Measurements from ENCODE around the gene TNIP2. TPM values are rescaled to one million over a fixed set of nuclear protein-coding genes. Genes with fewer than 3 reads are reported as not detected.
"Not testable (repeated sequence)": the region's sequence is repeated elsewhere in the genome, so short reads cannot be mapped to it uniquely, and the experiment has no call there.

Gene TNIP2
- total RNA-seq, 4 donors from 2014 or later = 21.8 to 36.0 (median 30.8) TPM

DNA sequence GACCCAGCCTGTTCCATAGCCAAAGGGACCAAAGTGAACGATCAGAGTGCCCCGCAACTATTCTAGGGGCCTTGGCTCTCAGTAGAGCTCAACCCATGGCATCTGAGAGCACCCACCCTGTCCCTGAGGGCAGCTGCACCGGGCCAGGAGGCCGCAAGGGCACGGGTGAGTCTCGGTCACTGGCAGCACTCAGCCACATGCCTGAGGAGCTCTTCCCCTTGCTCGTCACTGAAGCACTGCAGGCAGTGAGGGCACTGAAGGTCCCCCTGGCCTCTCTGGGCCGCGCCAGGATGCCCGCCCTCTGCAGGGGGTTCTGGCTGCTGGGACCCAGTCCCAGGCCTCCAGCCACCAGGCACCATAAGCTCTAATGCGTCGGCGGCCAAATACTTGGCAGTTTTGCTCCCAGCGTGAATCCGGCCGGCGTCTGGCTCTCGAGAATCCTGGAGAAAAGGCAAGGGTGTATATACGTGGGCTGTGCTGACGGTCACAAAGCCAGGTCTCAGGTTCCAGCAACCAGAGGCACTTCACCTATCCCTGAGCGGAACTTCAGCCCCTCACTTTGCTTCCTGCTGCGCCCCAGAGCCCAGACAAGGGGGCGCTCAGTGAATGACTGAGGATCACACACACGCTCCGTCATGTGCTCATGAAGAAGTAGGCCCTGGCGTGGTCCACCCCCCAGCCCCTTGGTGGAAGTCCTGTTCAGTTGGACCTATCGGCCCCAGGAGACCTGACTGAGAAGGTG lies 13.9 kb downstream of the TNIP2 start:
- no peak overlapping the region for H3K27ac ChIP-seq
- no peak for TF ChIP-seq EP300 (IDR thresholded peaks at IDR 0.05)
- TF ChIP-seq POLR2AphosphoS5 (IDR thresholded peaks at IDR 0.05) = no peak
- no peak overlapping the region for H3K4me3 ChIP-seq
- no peak for DNase-seq (ENCODE audit: low spot score in 2 of 2)
- 94% methylated on average over 13 of the region's 27 CpGs for WGBS
- peaks cover 62% of the 10 kb centered on the region for H3K36me3 ChIP-seq
- H3K4me1 ChIP-seq = peaks cover 23% of the 10 kb centered on the region
- H3K9me3 ChIP-seq = no peaks in the 10 kb centered on the region
- no peaks in the 10 kb centered on the region for H3K27me3 ChIP-seq

DNA sequence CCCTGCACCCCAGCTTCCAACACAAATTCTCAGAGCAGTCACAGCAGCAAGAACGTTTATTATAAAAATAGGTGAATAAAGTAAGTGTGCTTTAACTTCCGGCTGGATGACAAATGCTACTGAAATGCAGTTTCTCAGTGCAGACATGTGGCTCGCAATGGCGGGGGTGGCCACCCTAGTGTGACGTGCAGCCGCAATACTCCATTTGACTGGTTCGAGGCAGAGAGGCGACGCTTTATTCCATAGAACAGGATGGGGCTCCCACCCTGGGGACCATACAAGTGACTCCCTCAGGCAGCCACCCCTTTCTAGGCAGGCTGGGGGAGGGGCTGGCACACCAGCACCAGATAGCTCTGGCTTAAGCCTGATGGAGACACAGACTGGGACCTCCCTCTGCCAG lies 14.5 kb downstream of the TNIP2 start:
- WGBS = 87% methylated on average over 9 of the region's 9 CpGs
- H3K9me3 ChIP-seq = peaks cover under 1% of the 10 kb centered on the region
- peaks cover 55% of the 10 kb centered on the region for H3K36me3 ChIP-seq
- H3K27me3 ChIP-seq = no peaks in the 10 kb centered on the region
- no peak overlapping the region for H3K4me3 ChIP-seq
- no peak for TF ChIP-seq POLR2A (IDR thresholded peaks at IDR 0.05)
- no peak for DNase-seq (ENCODE audit: low spot score in 2 of 2)
- no peak overlapping the region for H3K27ac ChIP-seq
- peaks cover 19% of the 10 kb centered on the region for H3K4me1 ChIP-seq

DNA sequence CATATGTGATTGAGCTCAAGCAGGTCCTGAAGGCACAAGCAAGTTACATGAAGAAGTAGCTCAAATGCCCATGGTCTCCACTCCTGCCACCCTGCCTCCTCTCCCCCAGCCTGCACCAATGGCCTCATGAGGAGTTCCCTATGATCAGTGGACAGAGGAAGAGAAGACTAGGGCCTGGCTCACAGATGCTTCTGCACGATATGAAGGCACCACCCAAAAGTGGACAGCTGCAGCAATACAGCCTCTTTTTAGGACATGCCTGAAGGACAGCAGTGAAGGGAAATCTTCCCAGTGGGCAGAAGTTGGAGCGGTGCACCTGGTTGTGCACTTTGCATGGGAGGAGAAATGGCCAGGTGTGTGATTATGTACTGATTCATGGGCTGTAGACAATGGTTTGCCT lies 17.8 kb downstream of the TNIP2 start:
- 94% methylated on average over 2 of the region's 2 CpGs for WGBS
- not testable (repeated sequence) for H3K4me1 ChIP-seq, H3K4me3 ChIP-seq

DNA sequence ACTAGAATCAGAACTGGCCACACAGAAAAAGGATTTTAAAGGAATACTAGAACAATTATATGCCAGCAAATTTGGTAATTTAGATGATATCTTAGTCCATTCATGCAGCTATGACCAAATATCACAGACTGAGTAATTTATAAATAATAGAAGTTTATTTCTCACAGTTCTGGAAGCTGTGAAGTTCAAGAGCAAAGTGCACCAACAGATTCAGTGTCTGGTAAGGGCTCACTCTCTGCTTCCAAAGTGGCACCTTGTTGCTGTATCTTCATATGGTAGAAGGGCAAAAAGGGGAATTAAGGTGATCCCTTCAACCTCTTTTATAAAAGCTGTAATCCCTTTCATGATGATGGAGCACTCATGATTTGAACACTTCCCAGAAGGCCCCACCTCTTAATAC lies 20.3 kb downstream of the TNIP2 start:
- H3K36me3 ChIP-seq = peaks cover 26% of the 10 kb centered on the region
- no peak for DNase-seq (ENCODE audit: low spot score in 2 of 2)
- TF ChIP-seq POLR2A (IDR thresholded peaks at IDR 0.05) = no peak
- no peak for TF ChIP-seq EP300 (IDR thresholded peaks at IDR 0.05)
- TF ChIP-seq POLR2AphosphoS5 (IDR thresholded peaks at IDR 0.05) = no peak
- TF ChIP-seq, protein P1, sequence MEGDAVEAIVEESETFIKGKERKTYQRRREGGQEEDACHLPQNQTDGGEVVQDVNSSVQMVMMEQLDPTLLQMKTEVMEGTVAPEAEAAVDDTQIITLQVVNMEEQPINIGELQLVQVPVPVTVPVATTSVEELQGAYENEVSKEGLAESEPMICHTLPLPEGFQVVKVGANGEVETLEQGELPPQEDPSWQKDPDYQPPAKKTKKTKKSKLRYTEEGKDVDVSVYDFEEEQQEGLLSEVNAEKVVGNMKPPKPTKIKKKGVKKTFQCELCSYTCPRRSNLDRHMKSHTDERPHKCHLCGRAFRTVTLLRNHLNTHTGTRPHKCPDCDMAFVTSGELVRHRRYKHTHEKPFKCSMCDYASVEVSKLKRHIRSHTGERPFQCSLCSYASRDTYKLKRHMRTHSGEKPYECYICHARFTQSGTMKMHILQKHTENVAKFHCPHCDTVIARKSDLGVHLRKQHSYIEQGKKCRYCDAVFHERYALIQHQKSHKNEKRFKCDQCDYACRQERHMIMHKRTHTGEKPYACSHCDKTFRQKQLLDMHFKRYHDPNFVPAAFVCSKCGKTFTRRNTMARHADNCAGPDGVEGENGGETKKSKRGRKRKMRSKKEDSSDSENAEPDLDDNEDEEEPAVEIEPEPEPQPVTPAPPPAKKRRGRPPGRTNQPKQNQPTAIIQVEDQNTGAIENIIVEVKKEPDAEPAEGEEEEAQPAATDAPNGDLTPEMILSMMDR (IDR thresholded peaks at IDR 0.05) = no peak
- no peaks in the 10 kb centered on the region for H3K4me1 ChIP-seq
- no peak overlapping the region for H3K4me3 ChIP-seq
- no peak overlapping the region for H3K27ac ChIP-seq
- no peaks in the 10 kb centered on the region for H3K27me3 ChIP-seq
- H3K9me3 ChIP-seq = peaks cover 8% of the 10 kb centered on the region

More for the DNA sequence above, 17.8 kb downstream of the TNIP2 start:
- H3K36me3 ChIP-seq = peaks cover 27% of the 10 kb centered on the region
- H3K27me3 ChIP-seq; DNase-seq (ENCODE audit: low spot score in 2 of 2); H3K27ac ChIP-seq; H3K9me3 ChIP-seq: not testable (repeated sequence)

DNA sequence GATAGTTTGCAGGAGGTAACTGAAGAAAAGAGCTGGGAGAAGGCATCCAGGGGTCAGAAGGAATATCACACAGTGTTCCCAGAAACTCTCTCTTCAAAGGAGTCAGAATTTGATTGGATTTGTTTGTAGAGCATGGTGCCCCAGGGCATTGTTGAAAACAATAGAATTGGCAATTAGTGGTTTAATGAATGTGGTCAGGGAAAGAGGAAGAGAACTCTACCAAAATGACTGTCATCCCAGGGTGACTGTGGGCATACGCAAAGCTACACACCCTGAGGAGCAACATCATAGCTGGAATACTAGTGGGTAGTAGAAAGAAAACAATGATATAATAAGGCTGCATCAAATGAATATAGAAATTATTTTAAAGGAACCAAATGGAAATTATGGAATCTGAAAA lies 21.5 kb downstream of the TNIP2 start:
- Histone ChIP-seq H3K27ac (no peak overlapping the region), H3K27me3 (no peaks in the 10 kb centered on the region), H3K36me3 (peaks cover 29% of the 10 kb centered on the region), H3K9me3 (peaks cover 8% of the 10 kb centered on the region), H3K4me3 (no peak overlapping the region), H3K4me1 (no peaks in the 10 kb centered on the region)
- 76% methylated on average over 1 of the region's 1 CpG for WGBS
- no peak for TF ChIP-seq POLR2A (IDR thresholded peaks at IDR 0.05)
- TF ChIP-seq, protein P1 (IDR thresholded peaks at IDR 0.05) = no peak
- no peak for TF ChIP-seq EP300 (IDR thresholded peaks at IDR 0.05)
- no peak for TF ChIP-seq POLR2AphosphoS5 (IDR thresholded peaks at IDR 0.05)
- DNase-seq (ENCODE audit: low spot score in 2 of 2) = no peak

DNA sequence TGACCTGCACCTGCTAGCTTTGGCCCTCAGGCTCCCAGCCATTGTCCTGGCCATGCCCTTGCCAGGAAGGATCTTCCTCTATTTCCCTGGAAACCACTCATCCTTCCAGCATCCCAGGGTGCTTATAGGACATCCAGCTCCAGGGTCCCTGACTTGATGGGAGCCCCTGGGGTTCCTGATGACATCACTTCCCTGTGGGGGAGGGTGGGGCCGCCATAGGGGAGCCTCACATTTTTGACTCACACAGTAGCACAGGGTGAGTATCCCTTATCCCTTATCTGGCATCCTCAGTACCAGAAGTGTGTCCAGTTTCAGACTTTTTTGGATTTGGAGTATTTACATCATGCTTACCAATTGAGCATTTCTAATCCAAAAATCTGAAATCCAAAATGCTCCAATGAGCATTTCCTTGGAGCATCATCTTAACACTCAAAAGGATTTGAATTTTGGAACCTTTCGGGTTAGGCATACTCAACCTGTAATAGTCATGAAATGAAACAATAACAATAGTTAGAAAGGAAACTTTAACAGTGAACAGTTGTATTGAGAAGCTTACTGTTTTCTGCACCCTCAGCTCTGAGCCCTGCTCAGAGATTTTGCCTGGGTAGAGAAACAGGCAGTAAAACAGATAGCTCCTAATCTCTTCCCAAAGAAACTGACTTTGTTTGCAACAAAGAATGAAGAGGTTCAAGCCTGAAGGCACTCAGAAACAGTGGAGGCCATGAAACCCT lies 22.1 kb downstream of the TNIP2 start:
- Histone ChIP-seq H3K36me3 (peaks cover 35% of the 10 kb centered on the region), H3K4me3 (no peak overlapping the region), H3K27me3 (no peaks in the 10 kb centered on the region), H3K4me1 (no peaks in the 10 kb centered on the region), H3K9me3 (peaks cover 8% of the 10 kb centered on the region), H3K27ac (no peak overlapping the region)
- 94% methylated on average over 2 of the region's 2 CpGs for WGBS
- DNase-seq (ENCODE audit: low spot score in 2 of 2) = no peak
- TF ChIP-seq POLR2AphosphoS5 (IDR thresholded peaks at IDR 0.05) (no peak), EP300 (IDR thresholded peaks at IDR 0.05) (no peak), POLR2A (IDR thresholded peaks at IDR 0.05) (no peak)
- TF ChIP-seq, protein P1 (IDR thresholded peaks at IDR 0.05) = no peak

All from suprapubic skin (tissue), 4 donors.